Neural progenitor cell (in vitro differentiated cells): ENCODE results near the gene COL4A2. TPM values are rescaled to one million over a fixed set of nuclear protein-coding genes. Genes with fewer than 3 reads are reported as not detected.

Experiments used
- DNase-seq: peaks from one replicate; pipeline ENCODE4 v3.0.0-alpha.2; 2016; ENCODE audit warnings: low spot score
- H2AFZ ChIP-seq: fragments of 200-600 bp; sonication (generic); replicated peaks from 2 replicates; pipeline ENCODE4 v1.6.1; 2016; ENCODE audit warnings: antibody characterized with exemption
- H3F3A ChIP-seq: fragments of 200-600 bp; sonication (generic); 2 replicates; pipeline ENCODE4 v1.6.1; 2016; ENCODE audit warnings: antibody characterized with exemption, low read depth
- H3K27ac ChIP-seq: fragments of 200-600 bp; sonication (generic); 2 replicates; pipeline ENCODE4 v1.5.1; 2016; ENCODE audit warnings: mild to moderate bottlenecking
- H3K27me3 ChIP-seq: fragments of 200-600 bp; sonication (generic); 2 replicates; pipeline ENCODE4 v1.6.1; 2016; ENCODE audit warnings: mild to moderate bottlenecking, moderate library complexity
- H3K36me3 ChIP-seq: fragments of 200-600 bp; sonication (generic); 2 replicates; pipeline ENCODE4 v1.5.1; 2016
- H3K4me1 ChIP-seq: fragments of 200-600 bp; sonication (generic); 2 replicates; pipeline ENCODE4 v1.6.1; 2016; ENCODE audit warnings: mixed run types
- H3K4me2 ChIP-seq: fragments of 200-600 bp; sonication (generic); 2 replicates; pipeline ENCODE4 v1.6.1; 2016
- H3K4me3 ChIP-seq: fragments of 200-600 bp; sonication (generic); 2 replicates; pipeline ENCODE4 v1.5.1; 2016
- H3K79me2 ChIP-seq: fragments of 200-600 bp; sonication (generic); 2 replicates; pipeline ENCODE4 v1.6.1; 2016; ENCODE audit warnings: low read depth
- H3K9ac ChIP-seq: fragments of 200-600 bp; sonication (generic); 2 replicates; pipeline ENCODE4 v1.6.1; 2016
- H3K9me3 ChIP-seq: fragments of 200-600 bp; sonication (generic); 2 replicates; pipeline ENCODE4 v1.5.1; 2016; ENCODE audit warnings: low read depth
- H4K20me1 ChIP-seq: fragments of 200-600 bp; sonication (generic); 2 replicates; pipeline ENCODE4 v1.6.1; 2016; ENCODE audit warnings: low read depth
- H3K27ac Mint-ChIP-seq: 3 replicates; pipeline ENCODE4 v1.8.0; 2021; ENCODE audit warnings: mixed read lengths
- H3K27me3 Mint-ChIP-seq: 2 replicates; pipeline ENCODE4 v1.8.0; 2022; ENCODE audit warnings: low read depth, mild to moderate bottlenecking, inconsistent platforms, moderate library complexity, mixed read lengths; ENCODE audit not compliant: insufficient read depth
- H3K36me3 Mint-ChIP-seq: 3 replicates; pipeline ENCODE4 v1.8.0; 2021; ENCODE audit warnings: mixed read lengths
- H3K4me1 Mint-ChIP-seq: 3 replicates; pipeline ENCODE4 v1.8.0; 2021; ENCODE audit warnings: mixed read lengths
- H3K4me3 Mint-ChIP-seq: 3 replicates; pipeline ENCODE4 v1.8.0; 2021; ENCODE audit warnings: mild to moderate bottlenecking, moderate library complexity, mixed read lengths
- H3K9me3 Mint-ChIP-seq: 3 replicates; pipeline ENCODE4 v1.8.0; 2020; ENCODE audit warnings: mixed read lengths
- CTCF ChIP-seq: fragments of 200-600 bp; sonication (generic); IDR thresholded peaks from 2 replicates; pipeline ENCODE4 v1.5.1; 2017; ENCODE audit warnings: antibody characterized with exemption, mild to moderate bottlenecking
- EZH2 ChIP-seq: fragments of 200-600 bp; sonication (generic); IDR thresholded peaks from 2 replicates; pipeline ENCODE4 v1.6.1; 2017; ENCODE audit warnings: antibody characterized with exemption, mild to moderate bottlenecking, moderate library complexity
- EZH2phosphoT487 ChIP-seq: fragments of 200-600 bp; sonication (generic); IDR thresholded peaks from 2 replicates; pipeline ENCODE4 v1.6.1; 2017; ENCODE audit warnings: antibody characterized with exemption
- total RNA-seq: library from RNA; depleted of rRNA; stranded (reverse); fragments of >200 nt; gene quantifications from 2 replicates; pipeline ENCODE4 v1.2.3, GENCODE V29; 2015; ENCODE audit warnings: low replicate concordance

The COL4A2 gene
- total RNA-seq, 1 donor from 2014 or later = 73.6 TPM

- Histone ChIP-seq H3K27me3 (no peaks in the 10 kb centered on the region), H3K27ac (no peak overlapping the region), H3F3A (no peaks in the 10 kb centered on the region), H3K4me2 (no peak overlapping the region), H3K9me3 (no peaks in the 10 kb centered on the region), H3K79me2 (peaks cover 4% of the 10 kb centered on the region), H3K36me3 (no peaks in the 10 kb centered on the region), H3K4me3 (no peak overlapping the region), H3K9ac (no peak overlapping the region), H2AFZ (no peak overlapping the region), H4K20me1 (no peaks in the 10 kb centered on the region), H3K4me1 (no peaks in the 10 kb centered on the region)
- DNase-seq = no peak
- Mint-ChIP-seq H3K4me1 (no peaks in the 10 kb centered on the region), H3K9me3 (peaks cover 8% of the 10 kb centered on the region), H3K36me3 (peaks cover 16% of the 10 kb centered on the region), H3K27me3 (no peaks in the 10 kb centered on the region), H3K27ac (no peak overlapping the region), H3K4me3 (no peak overlapping the region)
- TF ChIP-seq EZH2phosphoT487 = no peak
- TF ChIP-seq CTCF = no peak
- no peak for TF ChIP-seq EZH2
These were observed 26.8 kb upstream of the COL4A2 start for GRCh38 chr13:110280231-110280813.

GRCh38 chr13:110280985-110281688 lies 25.9 kb upstream of the COL4A2 start:
- no peaks in the 10 kb centered on the region for H3K27me3 ChIP-seq
- no peak overlapping the region for H3K27ac ChIP-seq
- Mint-ChIP-seq H3K4me1 (no peaks in the 10 kb centered on the region), H3K27ac (no peak overlapping the region), H3K9me3 (peaks cover 2% of the 10 kb centered on the region), H3K36me3 (peaks cover 12% of the 10 kb centered on the region), H3K27me3 (peaks cover 3% of the 10 kb centered on the region), H3K4me3 (no peak overlapping the region)
- H3K79me2 ChIP-seq = peaks cover 4% of the 10 kb centered on the region
- no peaks in the 10 kb centered on the region for H3K4me1 ChIP-seq
- no peaks in the 10 kb centered on the region for H4K20me1 ChIP-seq
- no peak overlapping the region for H3K4me2 ChIP-seq
- H3K9me3 ChIP-seq = no peaks in the 10 kb centered on the region
- H2AFZ ChIP-seq = no peak overlapping the region
- H3K9ac ChIP-seq = no peak overlapping the region
- H3K4me3 ChIP-seq = no peak overlapping the region
- TF ChIP-seq EZH2phosphoT487 = no peak
- TF ChIP-seq EZH2 = no peak
- no peak for TF ChIP-seq CTCF
- no peak for DNase-seq
- no peaks in the 10 kb centered on the region for H3F3A ChIP-seq
- H3K36me3 ChIP-seq = no peaks in the 10 kb centered on the region

- H3K4me1 Mint-ChIP-seq = peaks cover 1% of the 10 kb centered on the region
- no peaks in the 10 kb centered on the region for H3K9me3 ChIP-seq
- no peak for DNase-seq
These were observed 25.3 kb upstream of the COL4A2 start for GRCh38 chr13:110281736-110282135.

More at GRCh38 chr13:110281736-110282135, 25.3 kb upstream of the COL4A2 start:
- H3K36me3 ChIP-seq = no peaks in the 10 kb centered on the region
- Mint-ChIP-seq H3K27ac (no peak overlapping the region), H3K36me3 (peaks cover 9% of the 10 kb centered on the region), H3K9me3 (no peaks in the 10 kb centered on the region), H3K4me3 (no peak overlapping the region), H3K27me3 (peaks cover 3% of the 10 kb centered on the region)
- no peak overlapping the region for H3K4me3 ChIP-seq
- TF ChIP-seq EZH2 (no peak), EZH2phosphoT487 (no peak), CTCF (no peak)
- peaks cover 4% of the 10 kb centered on the region for H3K79me2 ChIP-seq
- H2AFZ ChIP-seq = no peak overlapping the region
- H3K4me2 ChIP-seq = no peak overlapping the region
- no peak overlapping the region for H3K27ac ChIP-seq
- no peaks in the 10 kb centered on the region for H3K4me1 ChIP-seq
- H3F3A ChIP-seq = no peaks in the 10 kb centered on the region
- H3K27me3 ChIP-seq = no peaks in the 10 kb centered on the region
- no peak overlapping the region for H3K9ac ChIP-seq
- H4K20me1 ChIP-seq = no peaks in the 10 kb centered on the region
